Measurements from ENCODE around the gene PIH1D2. TPM values are rescaled to one million over a fixed set of nuclear protein-coding genes. Genes with fewer than 3 reads are reported as not detected.
"Not testable (repeated sequence)": the region's sequence is repeated elsewhere in the genome, so short reads cannot be mapped to it uniquely, and the experiment has no call there.

The PIH1D2 gene
- total RNA-seq, 1 donor from 2014 or later: 0.62 TPM

DNA sequence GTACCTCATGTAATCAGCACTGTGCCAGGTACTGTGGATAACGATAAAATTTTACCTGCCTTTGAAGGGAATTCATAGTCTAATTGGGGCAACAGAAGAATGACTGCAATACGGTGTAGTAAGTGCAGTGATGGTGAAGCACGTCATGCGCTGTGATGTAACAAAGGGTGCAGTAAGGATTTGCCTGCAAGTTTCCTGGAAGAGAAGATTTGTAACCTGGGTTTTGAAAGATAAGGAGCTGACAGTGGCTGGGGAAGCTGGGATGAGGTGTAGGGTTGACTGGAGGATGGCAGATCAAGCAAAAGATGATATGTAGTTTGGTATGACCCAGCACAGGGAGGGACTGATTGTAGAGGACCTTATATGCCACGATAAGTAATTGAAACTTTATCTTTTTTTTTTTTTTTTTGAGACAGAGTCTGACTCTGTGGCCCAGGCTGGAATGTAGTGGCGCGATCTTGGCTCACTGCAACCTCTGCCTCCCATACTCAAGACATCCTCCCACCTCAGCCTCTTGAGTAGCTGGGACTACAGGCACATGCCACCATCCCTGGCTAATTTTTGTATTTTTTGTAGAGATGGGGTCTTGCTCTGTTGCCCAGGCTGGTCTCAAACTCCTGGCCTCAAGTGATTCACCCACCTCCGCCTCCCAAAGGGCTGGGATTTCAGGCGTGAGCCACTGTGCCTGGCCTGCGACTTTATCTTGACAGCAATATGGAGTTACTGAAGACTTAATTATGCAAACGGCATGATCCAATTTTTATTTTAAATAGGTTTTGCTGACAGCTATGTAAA is 24.1 kb upstream of the PIH1D2 start:
- Mint-ChIP-seq H3K27me3 (ENCODE audit: low read depth) (no peaks in the 10 kb centered on the region), H3K9me3 (ENCODE audit: low read depth) (no peaks in the 10 kb centered on the region), H3K36me3 (ENCODE audit: low read depth) (peaks cover 10% of the 10 kb centered on the region), H3K27ac (ENCODE audit: unreplicated experiment) (peak overlapping the region; percentile 30), H3K4me3 (ENCODE audit: unreplicated experiment) (no peak overlapping the region), H3K4me1 (ENCODE audit: low read depth) (peaks cover 42% of the 10 kb centered on the region)
- no peak for DNase-seq (ENCODE audit: low spot score)
- TF ChIP-seq, protein P1, sequence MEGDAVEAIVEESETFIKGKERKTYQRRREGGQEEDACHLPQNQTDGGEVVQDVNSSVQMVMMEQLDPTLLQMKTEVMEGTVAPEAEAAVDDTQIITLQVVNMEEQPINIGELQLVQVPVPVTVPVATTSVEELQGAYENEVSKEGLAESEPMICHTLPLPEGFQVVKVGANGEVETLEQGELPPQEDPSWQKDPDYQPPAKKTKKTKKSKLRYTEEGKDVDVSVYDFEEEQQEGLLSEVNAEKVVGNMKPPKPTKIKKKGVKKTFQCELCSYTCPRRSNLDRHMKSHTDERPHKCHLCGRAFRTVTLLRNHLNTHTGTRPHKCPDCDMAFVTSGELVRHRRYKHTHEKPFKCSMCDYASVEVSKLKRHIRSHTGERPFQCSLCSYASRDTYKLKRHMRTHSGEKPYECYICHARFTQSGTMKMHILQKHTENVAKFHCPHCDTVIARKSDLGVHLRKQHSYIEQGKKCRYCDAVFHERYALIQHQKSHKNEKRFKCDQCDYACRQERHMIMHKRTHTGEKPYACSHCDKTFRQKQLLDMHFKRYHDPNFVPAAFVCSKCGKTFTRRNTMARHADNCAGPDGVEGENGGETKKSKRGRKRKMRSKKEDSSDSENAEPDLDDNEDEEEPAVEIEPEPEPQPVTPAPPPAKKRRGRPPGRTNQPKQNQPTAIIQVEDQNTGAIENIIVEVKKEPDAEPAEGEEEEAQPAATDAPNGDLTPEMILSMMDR (IDR thresholded peaks at IDR 0.05): no peak

DNA sequence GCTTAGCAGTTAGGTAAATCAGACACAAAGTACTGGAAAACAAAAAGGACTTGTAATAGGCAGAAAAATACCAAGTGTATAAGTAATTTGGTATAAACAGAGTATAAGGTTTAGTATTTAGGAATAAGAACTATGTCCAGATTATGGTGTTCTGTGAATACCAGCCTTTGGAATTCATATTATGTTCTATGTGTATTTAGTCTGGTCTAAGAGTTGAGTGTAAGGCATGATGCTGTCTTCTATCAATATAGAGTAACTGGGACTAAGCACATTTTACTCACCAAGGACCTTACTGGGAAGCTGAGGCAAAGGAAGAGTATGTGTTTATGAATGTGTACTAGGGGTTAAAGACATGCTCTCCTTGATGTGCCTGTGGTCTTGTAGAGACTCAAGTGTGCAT is 22.4 kb upstream of the PIH1D2 start:
- no peaks in the 10 kb centered on the region for H3K9me3 Mint-ChIP-seq (ENCODE audit: low read depth)
- H3K4me3 Mint-ChIP-seq (ENCODE audit: unreplicated experiment): no peak overlapping the region
- no peak for DNase-seq (ENCODE audit: low spot score)
- H3K27ac Mint-ChIP-seq (ENCODE audit: unreplicated experiment): peak overlapping the region; percentile 50
- H3K4me1 Mint-ChIP-seq (ENCODE audit: low read depth): peaks cover 36% of the 10 kb centered on the region
- TF ChIP-seq, protein P1 (IDR thresholded peaks at IDR 0.05): no peak
- no peaks in the 10 kb centered on the region for H3K27me3 Mint-ChIP-seq (ENCODE audit: low read depth)
- H3K36me3 Mint-ChIP-seq (ENCODE audit: low read depth): peaks cover 24% of the 10 kb centered on the region

DNA sequence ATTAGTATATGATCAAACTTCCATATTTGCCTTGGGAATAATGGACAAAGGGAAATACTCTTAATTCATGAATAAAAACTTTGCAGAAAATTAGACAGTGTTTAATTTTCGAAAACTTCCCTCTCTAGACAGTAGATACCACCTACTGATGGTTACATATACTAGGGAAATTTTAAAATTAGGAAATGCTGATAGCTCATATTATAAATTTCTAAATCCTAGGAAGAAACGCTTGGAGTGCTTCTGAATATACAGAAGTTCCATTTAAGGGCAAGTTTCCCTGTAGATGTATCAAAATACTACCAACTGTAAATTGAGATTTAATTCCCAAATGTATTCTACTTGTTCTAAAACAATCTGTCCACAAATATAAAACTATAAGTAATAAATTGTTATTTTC is 21.5 kb upstream of the PIH1D2 start:
- not testable (repeated sequence) for H3K9me3 Mint-ChIP-seq (ENCODE audit: low read depth); H3K4me3 Mint-ChIP-seq (ENCODE audit: unreplicated experiment); DNase-seq (ENCODE audit: low spot score); H3K27ac Mint-ChIP-seq (ENCODE audit: unreplicated experiment); H3K27me3 Mint-ChIP-seq (ENCODE audit: low read depth)
- Mint-ChIP-seq H3K4me1 (ENCODE audit: low read depth) (peaks cover 27% of the 10 kb centered on the region), H3K36me3 (ENCODE audit: low read depth) (peaks cover 29% of the 10 kb centered on the region)

DNA sequence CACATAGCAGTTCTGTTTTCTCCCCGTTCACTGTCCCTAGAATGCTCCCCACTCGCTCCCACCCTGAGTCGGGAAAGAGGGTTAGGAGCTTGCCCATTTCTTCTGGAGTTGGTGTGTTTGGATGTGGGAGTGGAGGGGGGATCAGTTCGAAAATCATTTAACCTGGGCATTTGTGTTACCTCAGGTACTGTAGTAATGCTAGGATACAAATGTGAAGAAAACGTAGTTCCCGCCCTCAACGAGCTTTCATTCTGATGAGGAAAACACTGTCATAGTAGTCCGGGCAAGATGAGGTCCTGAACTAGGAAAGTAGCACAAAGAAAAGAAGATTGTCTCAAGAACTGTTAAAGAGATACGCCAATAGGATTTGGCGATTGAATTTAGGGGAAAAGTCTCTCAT is 13.4 kb upstream of the PIH1D2 start:
- no peak for DNase-seq (ENCODE audit: low spot score)
- H3K27me3 Mint-ChIP-seq (ENCODE audit: low read depth): no peaks in the 10 kb centered on the region
- H3K36me3 Mint-ChIP-seq (ENCODE audit: low read depth): peaks cover 41% of the 10 kb centered on the region
- H3K9me3 Mint-ChIP-seq (ENCODE audit: low read depth): no peaks in the 10 kb centered on the region
- peak overlapping the region; percentile 98 for H3K27ac Mint-ChIP-seq (ENCODE audit: unreplicated experiment)
- peak overlapping the region; percentile 100 for H3K4me3 Mint-ChIP-seq (ENCODE audit: unreplicated experiment)
- H3K4me1 Mint-ChIP-seq (ENCODE audit: low read depth): peaks cover 47% of the 10 kb centered on the region
- TF ChIP-seq, protein P1 (IDR thresholded peaks at IDR 0.05): no peak

DNA sequence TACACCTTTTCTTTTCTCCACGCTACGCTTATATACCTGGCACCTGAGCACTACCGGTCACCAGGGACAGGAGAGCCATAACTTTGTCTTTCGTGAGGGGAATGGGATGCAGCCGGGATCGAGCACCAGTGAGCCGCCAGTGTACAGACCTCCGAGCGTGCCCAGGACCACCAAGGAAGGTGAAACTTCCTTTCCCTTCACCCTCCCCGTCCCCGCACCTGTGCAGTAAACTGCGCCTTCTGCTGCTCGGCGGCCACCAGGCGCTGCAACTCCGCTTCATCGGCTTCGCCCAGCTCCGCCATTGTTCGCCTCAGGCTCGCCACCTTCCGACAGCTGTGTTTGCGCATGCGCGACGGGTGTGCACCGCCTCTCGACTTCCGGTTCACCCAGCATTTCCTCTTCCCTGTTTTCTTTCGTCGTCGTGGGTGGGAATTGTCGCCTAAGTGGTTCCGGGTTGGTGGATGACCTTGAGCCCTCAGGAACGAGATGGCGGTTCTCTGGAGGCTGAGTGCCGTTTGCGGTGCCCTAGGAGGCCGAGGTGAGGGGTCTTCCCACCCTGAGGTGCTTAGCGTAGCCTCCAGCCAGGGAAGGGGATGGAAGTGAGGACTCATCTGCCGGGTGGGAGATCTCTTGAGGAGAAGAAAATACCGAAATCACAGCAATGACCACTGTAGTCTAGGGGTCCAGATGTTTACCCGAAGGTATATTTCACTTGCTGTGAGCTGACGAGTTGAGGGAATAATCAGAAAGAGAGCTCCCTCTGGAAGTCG is 12.8 kb upstream of the PIH1D2 start, which contains the start of the genes SDHD and TIMM8B:
SDHD (plus strand) TSS at position 452 of the 770 bp plus-strand sequence; CDS start at position 487, 35 bp downstream.
TIMM8B (minus strand) TSS at position 335 of the 770 bp plus-strand sequence; CDS start at position 302, 33 bp downstream.
- Mint-ChIP-seq H3K9me3 (ENCODE audit: low read depth) (no peaks in the 10 kb centered on the region), H3K27me3 (ENCODE audit: low read depth) (no peaks in the 10 kb centered on the region), H3K36me3 (ENCODE audit: low read depth) (peaks cover 38% of the 10 kb centered on the region), H3K4me3 (ENCODE audit: unreplicated experiment) (peak within 1 kb of the TSS; percentile 100), H3K4me1 (ENCODE audit: low read depth) (peaks cover 47% of the 10 kb centered on the region), H3K27ac (ENCODE audit: unreplicated experiment) (peak within 1 kb of the TSS; percentile 98)
- peak; percentile 97 for DNase-seq (ENCODE audit: low spot score)
- TF ChIP-seq, protein P1 (IDR thresholded peaks at IDR 0.05): peak; percentile 71
